Measurements from ENCODE around the gene ADCY7. TPM values are rescaled to one million over a fixed set of nuclear protein-coding genes. Genes with fewer than 3 reads are reported as not detected.

The ADCY7 gene
- total and polyA plus RNA-seq, 2 experiments from 2014 or later = 9.3 to 28.8 TPM

GRCh38 chr16:50282010-50282538 lies 15.7 kb downstream of the ADCY7 start:
- no peak overlapping the region for H3K27ac ChIP-seq
- no peaks in the 10 kb centered on the region for H3K36me3 ChIP-seq
- no peak overlapping the region for H3K4me3 ChIP-seq
- DNase-seq (ENCODE audit: low read depth in 1 of 2, low spot score in 1 of 2) = peak in 1 of 2 donors; percentile 90
- H3K27me3 ChIP-seq = no peaks in the 10 kb centered on the region
- no peak for TF ChIP-seq CTCF (IDR thresholded peaks at IDR 0.05; ENCODE audit: low read depth, low read length)
- H3K4me1 ChIP-seq (ENCODE audit: low read depth) = no peaks in the 10 kb centered on the region
- H3K9me3 ChIP-seq (ENCODE audit: low read depth) = no peaks in the 10 kb centered on the region

GRCh38 chr16:50282955-50283631 lies 16.7 kb downstream of the ADCY7 start:
- TF ChIP-seq CTCF (IDR thresholded peaks at IDR 0.05; ENCODE audit: low read depth, low read length) = no peak
- no peak overlapping the region for H3K4me3 ChIP-seq
- H3K9me3 ChIP-seq (ENCODE audit: low read depth) = no peaks in the 10 kb centered on the region
- H3K36me3 ChIP-seq = no peaks in the 10 kb centered on the region
- H3K27ac ChIP-seq = no peak overlapping the region
- no peaks in the 10 kb centered on the region for H3K4me1 ChIP-seq (ENCODE audit: low read depth)
- no peaks in the 10 kb centered on the region for H3K27me3 ChIP-seq
- no peak for DNase-seq (ENCODE audit: low read depth in 1 of 2, low spot score in 1 of 2)

- Histone ChIP-seq H3K9me3 (ENCODE audit: low read depth) (no peaks in the 10 kb centered on the region), H3K36me3 (no peaks in the 10 kb centered on the region), H3K4me3 (no peak overlapping the region), H3K4me1 (ENCODE audit: low read depth) (no peaks in the 10 kb centered on the region), H3K27ac (no peak overlapping the region), H3K27me3 (no peaks in the 10 kb centered on the region)
- no peak for TF ChIP-seq CTCF (IDR thresholded peaks at IDR 0.05; ENCODE audit: low read depth, low read length)
- DNase-seq (ENCODE audit: low read depth in 1 of 2, low spot score in 1 of 2) = peak in 1 of 2 donors; percentile 37
Observed at GRCh38 chr16:50284131-50284911, 18.0 kb downstream of the ADCY7 start.

- no peak for TF ChIP-seq CTCF (IDR thresholded peaks at IDR 0.05; ENCODE audit: low read depth, low read length)
- H3K4me1 ChIP-seq (ENCODE audit: low read depth) = no peaks in the 10 kb centered on the region
- H3K36me3 ChIP-seq = no peaks in the 10 kb centered on the region
- no peaks in the 10 kb centered on the region for H3K27me3 ChIP-seq
- no peak overlapping the region for H3K4me3 ChIP-seq
- H3K9me3 ChIP-seq (ENCODE audit: low read depth) = no peaks in the 10 kb centered on the region
- H3K27ac ChIP-seq = no peak overlapping the region
- DNase-seq (ENCODE audit: low read depth in 1 of 2, low spot score in 1 of 2) = no peak
Observed at GRCh38 chr16:50285406-50286003, 19.2 kb downstream of the ADCY7 start.

- TF ChIP-seq CTCF (IDR thresholded peaks at IDR 0.05; ENCODE audit: low read depth, low read length) = no peak
- Histone ChIP-seq H3K27me3 (no peaks in the 10 kb centered on the region), H3K4me3 (no peak overlapping the region), H3K27ac (no peak overlapping the region), H3K9me3 (ENCODE audit: low read depth) (no peaks in the 10 kb centered on the region), H3K4me1 (ENCODE audit: low read depth) (no peaks in the 10 kb centered on the region), H3K36me3 (no peaks in the 10 kb centered on the region)
- no peak for DNase-seq (ENCODE audit: low read depth in 1 of 2, low spot score in 1 of 2)
Observed at GRCh38 chr16:50286681-50287080, 20.3 kb downstream of the ADCY7 start.

All from cardiac muscle cell (in vitro differentiated cells and primary cell).